Spinal cord (tissue), 10 donors: ENCODE measurements around the gene CACNG4. TPM values are rescaled to one million over a fixed set of nuclear protein-coding genes. Genes with fewer than 3 reads are reported as not detected.
A peak's percentile ranks its signal among the peaks of the same experiment; 100 is the strongest.

ENCODE experiments used
- DNase-seq, 6 donors: peaks; one replicate each; pipeline versions ENCODE4 v3.0.0 to v3.0.0-alpha.2; 2013 to 2015; ENCODE audit warnings: low spot score in 6 of 6, low read depth in 4 of 6
- H3K27ac ChIP-seq: one replicate; pipeline ENCODE4 v1.5.1; 2013; ENCODE audit warnings: low read depth, low read length, control low read depth
- H3K27me3 ChIP-seq: one replicate; pipeline ENCODE4 v1.6.1; 2013; ENCODE audit warnings: low read length; ENCODE audit not compliant: control insufficient read depth, insufficient read depth
- H3K36me3 ChIP-seq: one replicate; pipeline ENCODE4 v1.6.1; 2013; ENCODE audit warnings: low read length; ENCODE audit not compliant: control insufficient read depth, insufficient read depth
- H3K4me1 ChIP-seq: one replicate; pipeline ENCODE4 v1.6.1; 2013; ENCODE audit warnings: low read length; ENCODE audit not compliant: control insufficient read depth, insufficient read depth
- H3K4me3 ChIP-seq: one replicate; pipeline ENCODE4 v1.5.1; 2013; ENCODE audit warnings: low read depth, low read length, control low read depth
- H3K9me3 ChIP-seq: one replicate; pipeline ENCODE4 v1.6.1; 2013; ENCODE audit warnings: low read length; ENCODE audit not compliant: control insufficient read depth, insufficient read depth
- WGBS: methylation state at CpG from one replicate; pipeline ENCODE4 v1.1.5; 2013; ENCODE audit warnings: missing lambda C conversion rate; ENCODE audit not compliant: insufficient coverage; 5-methylcytosine and 5-hydroxymethylcytosine counted together
- polyA plus RNA-seq, 2 donors: library from polyadenylated mRNA; unstranded; fragments of 120-200 nt; gene quantifications; one replicate each; pipeline ENCODE4 v1.2.1, GENCODE V29; 2013; ENCODE audit not compliant: insufficient read length in 2 of 2
- total RNA-seq, 2 donors: library from RNA; depleted of rRNA in 1 of 2; stranded (reverse); fragments of 120-200 nt in 1 of 2; fragments of >200 nt in 1 of 2; gene quantifications; one replicate each; pipeline versions ENCODE4 v1.2.3 to v1.2.4, GENCODE V29; 2013 to 2014
- donor health status: healthy.

CACNG4 gene
- total and polyA plus RNA-seq, 4 donors: 19.7 to 161 (median 86.1) TPM

DNA sequence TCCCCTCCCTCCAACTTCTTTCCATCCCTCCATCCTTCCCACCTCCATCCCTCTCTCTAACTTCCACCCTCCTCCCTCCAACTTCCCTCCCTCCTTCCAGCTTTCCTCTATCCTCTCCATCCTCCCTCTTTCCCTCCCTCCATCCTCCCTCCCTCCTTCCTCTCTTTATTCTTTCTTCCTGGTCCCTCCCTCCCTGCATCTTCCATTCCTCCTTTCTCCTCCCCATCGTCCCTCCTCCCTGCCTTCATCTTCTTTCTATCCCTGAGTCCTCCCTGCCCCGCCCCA, 11.8 kb downstream of the CACNG4 start:
- no peak overlapping the region for H3K27ac ChIP-seq
- no peaks in the 10 kb centered on the region for H3K9me3 ChIP-seq
- H3K36me3 ChIP-seq: peaks cover 56% of the 10 kb centered on the region
- no peak overlapping the region for H3K4me3 ChIP-seq
- no CpG with 5 or more reads among the region's 2 CpGs for WGBS
- H3K4me1 ChIP-seq: peaks cover 56% of the 10 kb centered on the region
- no peak for DNase-seq
- H3K27me3 ChIP-seq: no peaks in the 10 kb centered on the region

DNA sequence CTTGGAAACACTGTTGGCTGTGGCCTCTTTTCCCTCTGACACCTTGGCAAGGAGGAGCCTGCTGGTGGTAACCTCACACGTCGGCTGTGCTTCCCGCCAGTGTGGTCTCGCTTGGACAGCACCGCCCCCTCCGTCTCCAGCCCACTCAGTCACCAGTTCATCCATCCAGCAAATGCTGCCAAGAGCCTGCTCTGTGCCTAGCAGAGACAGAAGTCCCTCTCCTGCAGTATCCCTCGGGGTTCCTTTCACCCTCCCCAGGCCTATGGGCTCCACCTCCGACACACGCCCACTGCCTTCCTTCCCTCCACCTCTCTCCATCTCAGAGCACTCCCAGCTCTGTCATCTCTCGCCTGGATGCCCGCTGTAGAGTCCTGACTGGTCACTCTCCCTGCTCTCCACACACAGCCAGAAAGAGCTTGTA, 12.3 kb downstream of the CACNG4 start:
- DNase-seq: peak in 2 of 6 donors; percentile 49 to 60
- H3K4me3 ChIP-seq: no peak overlapping the region
- peaks cover 59% of the 10 kb centered on the region for H3K4me1 ChIP-seq
- no peak overlapping the region for H3K27ac ChIP-seq
- peaks cover 51% of the 10 kb centered on the region for H3K36me3 ChIP-seq
- H3K9me3 ChIP-seq: no peaks in the 10 kb centered on the region
- H3K27me3 ChIP-seq: no peaks in the 10 kb centered on the region
- WGBS: 24% methylated on average over 11 of the region's 11 CpGs

DNA sequence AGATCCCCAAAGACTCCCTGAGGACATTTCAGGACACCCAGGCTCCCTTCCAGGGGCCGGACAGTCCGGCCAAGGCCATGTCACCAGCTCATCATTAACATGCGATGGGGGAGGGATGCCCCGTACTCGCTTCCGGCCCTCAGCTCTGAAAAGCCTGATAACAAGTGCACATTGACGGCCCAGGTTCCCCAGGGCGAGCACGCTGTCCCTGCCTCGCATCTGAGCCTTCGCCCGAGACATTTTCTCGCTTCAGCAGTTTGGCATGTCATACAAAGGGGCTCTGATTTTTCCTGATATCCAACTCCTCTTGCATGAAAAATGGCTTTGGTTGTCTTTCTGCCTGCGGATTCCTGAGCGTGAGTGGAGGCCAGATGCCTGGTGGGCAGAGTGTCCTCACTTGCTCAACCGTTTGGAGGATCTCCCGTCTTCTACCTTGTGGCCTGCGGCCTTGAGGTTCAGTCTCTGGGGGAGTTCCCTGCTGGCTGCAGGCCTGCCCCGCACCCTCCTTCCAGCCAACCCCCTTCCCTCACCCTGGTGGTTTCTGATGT, 14.1 kb downstream of the CACNG4 start:
- DNase-seq: peak in 2 of 6 donors; percentile 46 to 48
- 41% methylated on average over 19 of the region's 19 CpGs for WGBS
- H3K27ac ChIP-seq: peak overlapping the region; percentile 57

DNA sequence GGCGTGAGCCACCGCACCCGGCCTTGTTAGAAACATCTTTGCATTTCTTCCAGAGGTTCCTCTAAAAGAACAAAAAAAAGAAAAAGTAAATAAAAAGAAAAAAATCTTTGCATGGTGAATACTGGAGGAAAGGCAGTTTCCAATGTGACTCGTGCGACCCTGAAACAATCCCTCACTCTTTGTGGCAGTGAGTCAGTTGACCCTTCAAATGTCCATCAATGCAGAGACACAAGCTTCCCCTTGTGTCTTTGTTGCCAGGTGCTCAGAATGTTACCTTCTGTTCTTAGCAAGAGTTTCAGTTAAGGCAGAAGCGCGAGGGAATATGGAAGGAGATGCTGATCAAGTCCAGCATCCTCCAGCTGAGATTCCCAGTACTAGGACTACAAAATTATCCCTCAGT, 16.4 kb downstream of the CACNG4 start:
- H3K27me3 ChIP-seq: no peaks in the 10 kb centered on the region
- WGBS: 64% methylated on average over 2 of the region's 7 CpGs

More for the DNA sequence above, 14.1 kb downstream of the CACNG4 start:
- H3K27me3 ChIP-seq: no peaks in the 10 kb centered on the region
- peaks cover 64% of the 10 kb centered on the region for H3K4me1 ChIP-seq
- peaks cover 2% of the 10 kb centered on the region for H3K9me3 ChIP-seq
- peaks cover 35% of the 10 kb centered on the region for H3K36me3 ChIP-seq
- H3K4me3 ChIP-seq: no peak overlapping the region

DNA sequence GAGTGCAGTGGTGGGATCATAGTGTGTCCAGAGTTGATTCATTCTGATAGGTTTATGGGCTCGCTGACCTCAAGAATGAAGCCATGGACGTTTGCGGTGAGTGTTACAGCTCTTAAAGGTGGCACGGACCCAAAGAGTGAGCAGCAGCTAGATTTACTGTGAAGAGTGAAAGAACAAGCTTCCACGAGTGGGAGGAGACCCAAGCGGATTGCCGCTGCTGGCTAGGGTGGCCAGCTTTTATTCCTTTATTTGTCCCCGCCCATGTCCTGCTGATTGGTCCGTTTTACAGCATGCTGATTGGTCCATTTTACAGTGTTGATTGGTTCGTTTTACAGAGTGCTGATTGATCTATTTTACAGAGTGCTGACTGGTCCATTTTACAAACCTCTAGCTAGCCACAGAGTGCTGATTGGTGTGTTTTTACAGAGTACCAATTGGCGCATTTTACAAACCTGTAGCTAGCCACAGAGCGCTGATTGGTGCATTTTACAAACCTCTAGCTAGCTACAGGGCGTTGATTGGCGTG, 17.5 kb downstream of the CACNG4 start:
- Histone ChIP-seq H3K4me1 (peaks cover 49% of the 10 kb centered on the region), H3K27ac (no peak overlapping the region), H3K36me3 (peaks cover 25% of the 10 kb centered on the region), H3K4me3 (no peak overlapping the region), H3K27me3 (no peaks in the 10 kb centered on the region), H3K9me3 (peaks cover 2% of the 10 kb centered on the region)
- WGBS: 75% methylated on average over 13 of the region's 14 CpGs
- no peak for DNase-seq

More for the DNA sequence above, 16.4 kb downstream of the CACNG4 start:
- no peak for DNase-seq
- H3K9me3 ChIP-seq: peaks cover 2% of the 10 kb centered on the region
- H3K4me1 ChIP-seq: peaks cover 57% of the 10 kb centered on the region
- peaks cover 30% of the 10 kb centered on the region for H3K36me3 ChIP-seq
- H3K4me3 ChIP-seq: no peak overlapping the region
- no peak overlapping the region for H3K27ac ChIP-seq

DNA sequence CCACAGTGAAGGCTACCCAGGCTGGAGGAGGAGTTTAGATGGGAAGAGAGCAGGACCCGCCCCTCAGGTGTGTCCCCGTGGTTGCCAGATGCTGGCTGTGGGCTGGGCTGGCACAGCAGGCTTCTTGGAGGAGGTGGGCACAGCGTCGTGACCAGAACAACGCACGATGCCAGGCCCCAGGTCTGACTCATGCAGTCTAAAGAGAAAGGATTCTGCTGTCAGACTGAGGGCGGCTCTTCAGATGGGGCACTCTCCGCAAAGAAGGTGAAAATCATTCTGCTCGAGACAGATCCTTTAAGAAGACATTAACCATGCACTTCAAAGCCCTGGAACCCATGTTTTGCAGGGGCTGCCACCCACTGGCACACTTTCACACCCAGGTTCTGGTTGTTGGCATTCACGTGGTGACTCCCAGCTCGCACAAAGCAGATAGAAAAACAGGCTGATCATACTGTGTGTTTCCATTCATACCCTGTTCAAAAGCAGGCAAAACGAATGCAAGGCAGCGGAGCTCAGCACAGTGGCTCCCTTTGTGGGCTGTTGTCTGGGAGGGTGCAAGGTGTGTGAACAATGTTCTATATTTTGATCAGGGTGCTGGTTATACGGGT, 19.0 kb downstream of the CACNG4 start:
- DNase-seq: peak in 2 of 6 donors; percentile 36 to 58
- H3K27me3 ChIP-seq: no peaks in the 10 kb centered on the region
- peaks cover 41% of the 10 kb centered on the region for H3K4me1 ChIP-seq
- WGBS: 23% methylated on average over 10 of the region's 14 CpGs
- H3K36me3 ChIP-seq: peaks cover 25% of the 10 kb centered on the region
- H3K4me3 ChIP-seq: no peak overlapping the region
- H3K27ac ChIP-seq: no peak overlapping the region
- H3K9me3 ChIP-seq: peaks cover 2% of the 10 kb centered on the region

DNA sequence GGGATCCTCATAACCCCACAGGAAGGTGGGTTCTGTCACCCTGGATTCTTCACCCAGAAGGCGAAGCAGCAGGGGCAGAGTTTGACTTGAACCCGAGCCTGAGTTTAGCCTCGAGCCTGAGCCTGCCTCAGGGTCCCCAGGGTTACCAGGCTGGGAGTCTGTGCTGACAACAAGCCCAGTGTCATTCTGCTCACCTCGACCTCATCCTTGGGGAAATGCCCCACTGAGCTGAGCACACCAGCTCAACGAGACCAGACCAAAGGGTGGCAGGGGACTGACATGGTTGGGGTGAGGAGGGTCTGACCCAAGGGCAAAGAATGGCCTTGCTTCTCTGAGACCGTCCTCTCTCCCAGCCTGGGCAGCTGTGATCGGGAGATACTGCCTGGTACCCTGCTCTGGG, 20.2 kb downstream of the CACNG4 start:
- Histone ChIP-seq H3K36me3 (peaks cover 22% of the 10 kb centered on the region), H3K27ac (no peak overlapping the region), H3K4me1 (peaks cover 36% of the 10 kb centered on the region), H3K4me3 (no peak overlapping the region), H3K9me3 (peaks cover 2% of the 10 kb centered on the region), H3K27me3 (no peaks in the 10 kb centered on the region)
- 85% methylated on average over 7 of the region's 7 CpGs for WGBS
- DNase-seq: no peak

DNA sequence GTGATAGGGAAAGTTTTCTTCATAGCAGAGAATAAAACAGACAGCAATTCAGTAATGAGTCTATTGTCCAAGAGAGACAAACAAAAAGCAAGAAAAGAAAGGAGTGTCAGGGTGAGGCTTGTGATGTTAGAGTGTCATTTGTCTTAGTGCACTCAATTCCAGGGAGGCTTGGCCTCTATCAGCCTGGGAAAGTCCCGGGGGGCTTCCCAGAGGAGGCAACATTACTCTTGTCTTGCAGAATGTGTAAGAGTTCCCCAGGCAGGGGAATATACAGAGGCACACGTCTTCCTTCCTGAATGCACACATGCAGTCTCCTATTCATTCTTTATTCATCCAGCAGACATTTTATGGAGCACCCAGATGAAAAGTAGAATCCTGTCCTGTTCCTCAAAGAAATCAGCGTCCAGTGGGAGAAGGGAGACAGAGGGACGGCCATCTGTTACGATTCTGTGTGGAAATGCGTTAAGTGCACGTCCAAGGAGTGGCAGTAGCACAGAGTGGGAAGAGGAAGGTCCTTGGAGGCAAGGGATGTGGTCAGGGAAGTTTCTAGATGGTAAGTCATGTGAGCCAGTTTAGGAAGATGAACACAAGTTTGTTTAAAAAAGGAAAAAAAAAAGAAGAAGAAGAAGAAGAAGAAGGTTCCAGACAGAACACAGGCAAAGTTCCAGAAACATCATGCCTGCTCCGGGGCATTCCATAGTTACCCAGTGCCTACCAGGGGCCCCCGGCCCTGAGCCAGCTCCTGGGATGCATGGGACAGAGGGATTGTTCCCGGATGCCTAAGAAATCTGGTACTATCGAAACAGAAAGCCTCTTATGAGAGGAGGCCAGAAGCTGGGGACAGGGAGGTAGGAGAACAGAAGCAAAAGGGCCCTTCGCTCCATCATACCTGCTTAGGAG, 21.1 kb downstream of the CACNG4 start:
- peaks cover 39% of the 10 kb centered on the region for H3K4me1 ChIP-seq
- H3K9me3 ChIP-seq: peaks cover 2% of the 10 kb centered on the region
- H3K36me3 ChIP-seq: peaks cover 22% of the 10 kb centered on the region
- DNase-seq: no peak
- no peak overlapping the region for H3K4me3 ChIP-seq
- WGBS: 72% methylated on average over 10 of the region's 12 CpGs
- no peaks in the 10 kb centered on the region for H3K27me3 ChIP-seq
- H3K27ac ChIP-seq: no peak overlapping the region

DNA sequence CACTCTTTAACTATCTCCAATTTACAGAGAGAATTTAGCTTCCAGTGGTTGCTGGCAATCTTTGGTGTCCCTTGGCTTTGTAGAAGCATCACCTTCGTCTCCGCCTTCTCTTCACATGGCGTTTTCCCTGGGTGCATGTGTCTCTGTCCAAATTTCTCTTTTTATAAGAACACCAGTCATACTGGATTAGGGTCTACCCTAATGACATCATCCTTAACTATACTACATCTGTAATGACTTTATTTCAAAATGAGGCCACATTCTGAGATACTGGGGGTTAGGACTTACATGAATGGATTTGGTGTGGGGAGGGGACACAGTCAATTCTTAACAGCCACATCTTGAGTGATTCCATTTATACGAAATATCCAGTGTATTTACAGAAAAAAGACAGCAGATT, 22.2 kb downstream of the CACNG4 start:
- no peak for DNase-seq
- Histone ChIP-seq H3K4me1 (peaks cover 42% of the 10 kb centered on the region), H3K36me3 (peaks cover 31% of the 10 kb centered on the region), H3K27me3 (no peaks in the 10 kb centered on the region), H3K9me3 (peaks cover 2% of the 10 kb centered on the region), H3K4me3 (no peak overlapping the region), H3K27ac (no peak overlapping the region)
- WGBS: 100% methylated on average over 3 of the region's 4 CpGs
